K562 treated with DMSO at 1 percent for 4 hours (cell line): ENCODE data around the gene SKAP2. TPM values are rescaled to one million over a fixed set of nuclear protein-coding genes. Genes with fewer than 3 reads are reported as not detected.

Source experiments
- total RNA-seq: library from RNA; unstranded; fragments of 300-600 nt; gene quantifications from 2 replicates; pipeline ENCODE4 v1.2.3, GENCODE V29; 2022; ENCODE audit not compliant: insufficient read depth

The SKAP2 gene
- 6.6 and 7.3 TPM in 2 replicates for total RNA-seq

DNA sequence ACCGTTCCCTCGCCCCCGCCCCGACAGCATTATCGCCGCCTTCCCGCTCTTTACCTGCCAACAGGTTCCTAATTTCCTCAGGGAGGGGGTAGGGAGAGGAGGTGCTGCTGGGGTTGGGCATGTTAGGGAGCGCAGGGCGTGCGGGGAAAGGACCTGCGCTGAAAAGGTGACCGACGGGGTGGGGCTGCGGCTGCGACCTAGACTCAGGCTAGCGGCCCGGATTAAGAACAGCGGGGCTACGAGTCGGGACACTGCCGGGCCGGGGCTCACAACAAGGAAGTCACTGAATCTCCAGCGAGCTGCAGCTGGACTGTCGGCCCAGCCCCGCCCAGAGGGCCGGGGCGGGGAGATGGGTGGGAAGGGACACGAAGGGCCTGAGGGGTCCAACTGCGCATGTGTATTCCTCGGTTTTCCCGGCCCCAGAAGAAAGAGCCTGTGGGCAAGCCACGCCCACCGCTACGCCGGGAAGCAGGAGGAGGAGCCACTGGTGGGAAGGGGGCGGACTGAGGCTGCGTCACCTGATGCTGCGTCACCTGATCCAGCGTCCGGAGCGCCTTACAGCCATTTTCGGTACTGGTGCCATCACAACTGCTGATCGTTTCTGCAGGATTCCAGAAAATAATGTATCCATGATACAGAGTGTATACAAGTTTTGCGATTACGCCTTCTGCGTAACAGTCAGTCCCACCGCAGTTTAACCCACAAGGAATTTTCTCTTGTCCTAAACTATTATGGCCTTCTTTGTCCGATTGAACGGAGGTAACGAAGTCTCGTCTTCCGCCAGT is at the start of gene SKAP2:
TSS of gene SKAP2 (minus strand) at position 282 of the 785 bp plus-strand sequence. CDS start at position 121, 161 bp downstream.

Other genes starting within 250 kb of the SKAP2 start
- gene HOXA1, start 231.4 kb upstream of the SKAP2 start, total RNA-seq = not detected in 2 replicates
- not detected in 2 replicates for gene HOXA2, start 238.1 kb upstream of the SKAP2 start, total RNA-seq